ENCODE measurements around the gene NFKB1.

The NFKB1 gene, protein sequence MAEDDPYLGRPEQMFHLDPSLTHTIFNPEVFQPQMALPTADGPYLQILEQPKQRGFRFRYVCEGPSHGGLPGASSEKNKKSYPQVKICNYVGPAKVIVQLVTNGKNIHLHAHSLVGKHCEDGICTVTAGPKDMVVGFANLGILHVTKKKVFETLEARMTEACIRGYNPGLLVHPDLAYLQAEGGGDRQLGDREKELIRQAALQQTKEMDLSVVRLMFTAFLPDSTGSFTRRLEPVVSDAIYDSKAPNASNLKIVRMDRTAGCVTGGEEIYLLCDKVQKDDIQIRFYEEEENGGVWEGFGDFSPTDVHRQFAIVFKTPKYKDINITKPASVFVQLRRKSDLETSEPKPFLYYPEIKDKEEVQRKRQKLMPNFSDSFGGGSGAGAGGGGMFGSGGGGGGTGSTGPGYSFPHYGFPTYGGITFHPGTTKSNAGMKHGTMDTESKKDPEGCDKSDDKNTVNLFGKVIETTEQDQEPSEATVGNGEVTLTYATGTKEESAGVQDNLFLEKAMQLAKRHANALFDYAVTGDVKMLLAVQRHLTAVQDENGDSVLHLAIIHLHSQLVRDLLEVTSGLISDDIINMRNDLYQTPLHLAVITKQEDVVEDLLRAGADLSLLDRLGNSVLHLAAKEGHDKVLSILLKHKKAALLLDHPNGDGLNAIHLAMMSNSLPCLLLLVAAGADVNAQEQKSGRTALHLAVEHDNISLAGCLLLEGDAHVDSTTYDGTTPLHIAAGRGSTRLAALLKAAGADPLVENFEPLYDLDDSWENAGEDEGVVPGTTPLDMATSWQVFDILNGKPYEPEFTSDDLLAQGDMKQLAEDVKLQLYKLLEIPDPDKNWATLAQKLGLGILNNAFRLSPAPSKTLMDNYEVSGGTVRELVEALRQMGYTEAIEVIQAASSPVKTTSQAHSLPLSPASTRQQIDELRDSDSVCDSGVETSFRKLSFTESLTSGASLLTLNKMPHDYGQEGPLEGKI

DNA sequence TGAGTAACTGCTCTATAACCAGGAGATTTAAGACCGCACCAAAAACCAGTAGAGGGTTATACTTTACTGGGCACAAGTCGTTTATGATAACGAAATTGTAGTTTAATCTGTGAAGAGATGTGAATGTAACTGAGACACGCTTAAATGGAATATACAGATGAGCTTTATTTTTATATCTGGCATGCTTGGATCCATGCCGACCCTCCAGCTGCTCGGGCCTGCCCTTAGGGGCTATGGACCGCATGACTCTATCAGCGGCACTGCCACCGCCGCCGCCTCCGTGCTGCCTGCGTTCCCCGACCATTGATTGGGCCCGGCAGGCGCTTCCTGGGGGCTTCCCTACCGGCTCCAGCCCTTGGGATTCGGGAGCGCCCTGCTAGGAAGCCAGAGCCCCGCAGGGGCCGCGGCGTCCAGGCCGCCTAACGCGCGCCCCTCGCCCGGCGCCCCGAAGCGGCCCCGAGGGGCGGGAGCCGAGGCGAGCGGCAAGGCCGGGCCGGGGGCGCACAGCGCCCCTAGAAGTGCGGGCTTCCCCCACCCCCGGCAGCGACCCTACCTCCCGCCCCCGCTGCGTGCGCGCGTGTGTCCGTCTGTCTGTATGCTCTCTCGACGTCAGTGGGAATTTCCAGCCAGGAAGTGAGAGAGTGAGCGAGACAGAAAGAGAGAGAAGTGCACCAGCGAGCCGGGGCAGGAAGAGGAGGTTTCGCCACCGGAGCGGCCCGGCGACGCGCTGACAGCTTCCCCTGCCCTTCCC, at the start of gene NFKB1:
Gene NFKB1, plus strand, starts transcription at position 664 of the 751 bp plus-strand sequence. CDS start 24,160 bp downstream, outside the sequence.
- peak within 1 kb of the TSS; percentile 57 for H3K27ac ChIP-seq (ENCODE audit: low read depth, low read length)
- peaks cover 8% of the 10 kb centered on the region for H3K27me3 ChIP-seq (ENCODE audit: control insufficient read depth, insufficient read depth, low read length)
- H3K9ac ChIP-seq (ENCODE audit: low read depth, low read length), result peak within 1 kb of the TSS; percentile 69
- 0 out of 2 replicates have a peak, but pooled peaks cover 5% of the 10 kb centered on the region for H3K4me1 ChIP-seq (ENCODE audit: control insufficient read depth, insufficient read depth, low read length)
- peak within 1 kb of the TSS; percentile 92 for H3K4me3 ChIP-seq (ENCODE audit: low read depth, low read length)
- no peaks in the 10 kb centered on the region for H3K36me3 ChIP-seq (ENCODE audit: control insufficient read depth, insufficient read depth, low read length)
- no peaks in the 10 kb centered on the region for H3K9me3 ChIP-seq (ENCODE audit: control insufficient read depth, insufficient read depth, low read length)

DNA sequence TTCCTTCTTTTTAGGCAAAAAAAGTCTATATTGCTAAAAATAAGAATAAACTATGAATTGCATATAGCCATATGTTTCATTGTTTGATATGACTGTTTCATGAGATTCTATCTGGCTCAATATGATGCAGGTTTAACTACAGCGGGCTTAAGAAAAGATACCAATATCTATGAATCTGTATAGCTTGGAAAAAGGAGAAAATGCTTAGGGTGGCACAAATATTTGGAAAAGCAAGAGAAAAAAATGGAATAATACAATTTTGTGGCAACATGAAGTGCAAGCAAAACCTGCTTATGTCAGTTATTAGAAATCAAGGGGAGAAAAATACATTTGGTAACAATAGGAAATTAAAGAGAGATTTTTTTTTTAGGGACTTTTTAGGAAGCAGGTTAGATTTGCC, 48.3 kb upstream of the NFKB1 start:
- Histone ChIP-seq H3K4me1 (ENCODE audit: control insufficient read depth, insufficient read depth, low read length) (peaks cover 6% of the 10 kb centered on the region), H3K27me3 (ENCODE audit: control insufficient read depth, insufficient read depth, low read length) (no peaks in the 10 kb centered on the region), H3K9ac (ENCODE audit: low read depth, low read length) (no peak overlapping the region), H3K27ac (ENCODE audit: low read depth, low read length) (no peak overlapping the region), H3K4me3 (ENCODE audit: low read depth, low read length) (no peak overlapping the region), H3K36me3 (ENCODE audit: control insufficient read depth, insufficient read depth, low read length) (no peaks in the 10 kb centered on the region), H3K9me3 (ENCODE audit: control insufficient read depth, insufficient read depth, low read length) (no peaks in the 10 kb centered on the region)

DNA sequence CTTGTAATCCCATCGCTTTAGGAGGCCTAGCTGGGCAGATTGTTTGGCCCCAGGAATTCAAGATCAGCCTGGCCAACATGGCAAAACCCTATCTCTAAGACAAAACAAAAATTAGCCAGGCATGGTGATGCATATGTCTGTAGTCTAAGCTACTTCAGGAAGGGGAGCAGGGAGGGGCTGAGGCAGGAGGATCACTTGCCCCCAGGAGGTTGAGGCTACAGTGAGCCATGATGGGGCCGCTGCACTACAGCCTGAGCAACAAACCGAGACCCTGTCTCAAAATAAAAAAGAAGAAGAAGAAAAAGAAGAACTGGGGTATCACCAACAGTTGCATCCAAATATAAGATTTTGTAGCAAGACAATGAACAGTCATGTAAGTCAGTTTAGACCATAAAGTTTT, 47.3 kb upstream of the NFKB1 start:
- Histone ChIP-seq H3K9ac (ENCODE audit: low read depth, low read length) (no peak overlapping the region), H3K27ac (ENCODE audit: low read depth, low read length) (no peak overlapping the region), H3K9me3 (ENCODE audit: control insufficient read depth, insufficient read depth, low read length) (no peaks in the 10 kb centered on the region), H3K27me3 (ENCODE audit: control insufficient read depth, insufficient read depth, low read length) (no peaks in the 10 kb centered on the region), H3K4me1 (ENCODE audit: control insufficient read depth, insufficient read depth, low read length) (no peaks in the 10 kb centered on the region), H3K36me3 (ENCODE audit: control insufficient read depth, insufficient read depth, low read length) (no peaks in the 10 kb centered on the region), H3K4me3 (ENCODE audit: low read depth, low read length) (no peak overlapping the region)

DNA sequence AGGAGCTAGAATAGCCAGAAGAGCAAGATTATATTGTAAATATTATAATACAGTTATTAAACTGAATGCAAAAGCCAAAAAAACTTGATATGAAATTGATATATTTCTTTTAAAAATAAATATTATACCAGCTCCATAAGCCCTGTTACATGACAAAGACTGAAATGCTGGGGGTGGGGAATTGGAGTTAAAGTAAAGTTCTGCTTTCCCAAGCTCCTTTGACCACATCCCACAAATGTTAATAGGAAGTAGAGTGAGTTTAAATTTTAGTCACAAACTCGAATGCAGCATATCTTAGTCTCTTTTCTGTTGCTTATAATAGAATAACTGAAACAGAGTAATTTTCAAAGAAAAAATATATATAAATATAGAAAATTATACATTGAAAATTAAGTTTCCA, 46.9 kb upstream of the NFKB1 start:
- no peaks in the 10 kb centered on the region for H3K4me1 ChIP-seq (ENCODE audit: control insufficient read depth, insufficient read depth, low read length)

DNA sequence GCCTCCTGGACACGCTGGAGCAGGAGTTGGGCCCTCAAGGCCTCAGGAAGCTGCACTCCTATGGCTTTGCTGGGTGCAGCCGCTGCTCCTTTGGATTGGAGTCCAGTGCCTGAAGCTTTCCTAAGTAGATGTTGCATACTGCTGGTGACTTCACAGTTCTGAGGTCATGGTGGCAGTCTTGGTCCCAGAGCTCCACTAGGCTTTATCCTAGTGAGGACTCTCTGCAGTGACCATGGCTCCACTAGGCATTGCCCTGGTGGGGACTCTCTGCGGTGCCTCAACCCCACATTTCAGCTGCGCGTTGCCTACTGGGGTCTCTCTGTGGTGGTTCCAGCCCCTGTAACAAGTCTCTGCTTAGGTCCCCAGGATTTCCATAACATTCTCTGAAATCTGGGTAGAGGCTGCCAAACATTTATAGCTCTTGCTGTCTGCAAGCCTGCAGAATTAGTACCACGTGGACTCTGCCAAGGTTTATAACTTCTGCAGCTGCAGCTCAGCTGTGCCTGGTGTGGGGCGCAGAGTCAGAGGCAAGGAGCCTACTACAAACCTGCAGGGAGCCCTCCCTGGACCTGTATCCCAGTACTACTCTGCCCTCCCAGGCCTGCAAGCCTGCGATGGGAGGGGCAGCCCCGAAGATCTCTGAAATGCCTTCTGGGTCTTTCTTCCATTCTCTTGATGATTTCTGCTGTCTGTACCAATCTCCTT, 46.0 kb upstream of the NFKB1 start:
- no peaks in the 10 kb centered on the region for H3K9me3 ChIP-seq (ENCODE audit: control insufficient read depth, insufficient read depth, low read length)
- H3K4me3 ChIP-seq (ENCODE audit: low read depth, low read length), result no peak overlapping the region
- H3K27me3 ChIP-seq (ENCODE audit: control insufficient read depth, insufficient read depth, low read length), result no peaks in the 10 kb centered on the region
- H3K27ac ChIP-seq (ENCODE audit: low read depth, low read length), result no peak overlapping the region
- no peaks in the 10 kb centered on the region for H3K4me1 ChIP-seq (ENCODE audit: control insufficient read depth, insufficient read depth, low read length)
- H3K9ac ChIP-seq (ENCODE audit: low read depth, low read length), result no peak overlapping the region
- H3K36me3 ChIP-seq (ENCODE audit: control insufficient read depth, insufficient read depth, low read length), result no peaks in the 10 kb centered on the region

More for the DNA sequence above, 46.9 kb upstream of the NFKB1 start:
- H3K27me3 ChIP-seq (ENCODE audit: control insufficient read depth, insufficient read depth, low read length), result no peaks in the 10 kb centered on the region
- no peak overlapping the region for H3K27ac ChIP-seq (ENCODE audit: low read depth, low read length)
- no peak overlapping the region for H3K9ac ChIP-seq (ENCODE audit: low read depth, low read length)
- H3K4me3 ChIP-seq (ENCODE audit: low read depth, low read length), result no peak overlapping the region
- H3K36me3 ChIP-seq (ENCODE audit: control insufficient read depth, insufficient read depth, low read length), result no peaks in the 10 kb centered on the region
- H3K9me3 ChIP-seq (ENCODE audit: control insufficient read depth, insufficient read depth, low read length), result no peaks in the 10 kb centered on the region

DNA sequence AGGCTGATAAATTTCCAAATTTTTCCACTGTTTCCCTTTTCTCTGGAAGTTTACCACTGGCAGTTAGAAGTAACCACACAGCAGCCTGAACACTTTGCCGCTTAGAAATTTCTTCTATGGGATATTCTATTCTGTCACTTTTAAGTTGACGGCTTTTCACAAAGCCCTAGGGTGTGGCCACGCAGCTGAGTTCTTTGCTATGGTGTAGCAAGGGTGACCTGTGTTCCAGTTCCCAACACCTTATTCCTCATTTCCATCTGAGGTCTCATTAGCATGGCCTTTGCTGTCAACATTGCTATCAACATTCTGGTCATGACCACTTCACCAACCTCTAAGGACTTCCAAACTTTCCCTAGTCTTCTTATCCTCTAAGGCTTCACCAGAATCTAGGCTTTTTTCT, 45.4 kb upstream of the NFKB1 start:
- Histone ChIP-seq H3K4me1 (ENCODE audit: control insufficient read depth, insufficient read depth, low read length) (no peaks in the 10 kb centered on the region), H3K27ac (ENCODE audit: low read depth, low read length) (no peak overlapping the region), H3K36me3 (ENCODE audit: control insufficient read depth, insufficient read depth, low read length) (no peaks in the 10 kb centered on the region), H3K9me3 (ENCODE audit: control insufficient read depth, insufficient read depth, low read length) (no peaks in the 10 kb centered on the region), H3K9ac (ENCODE audit: low read depth, low read length) (no peak overlapping the region), H3K27me3 (ENCODE audit: control insufficient read depth, insufficient read depth, low read length) (no peaks in the 10 kb centered on the region), H3K4me3 (ENCODE audit: low read depth, low read length) (no peak overlapping the region)

DNA sequence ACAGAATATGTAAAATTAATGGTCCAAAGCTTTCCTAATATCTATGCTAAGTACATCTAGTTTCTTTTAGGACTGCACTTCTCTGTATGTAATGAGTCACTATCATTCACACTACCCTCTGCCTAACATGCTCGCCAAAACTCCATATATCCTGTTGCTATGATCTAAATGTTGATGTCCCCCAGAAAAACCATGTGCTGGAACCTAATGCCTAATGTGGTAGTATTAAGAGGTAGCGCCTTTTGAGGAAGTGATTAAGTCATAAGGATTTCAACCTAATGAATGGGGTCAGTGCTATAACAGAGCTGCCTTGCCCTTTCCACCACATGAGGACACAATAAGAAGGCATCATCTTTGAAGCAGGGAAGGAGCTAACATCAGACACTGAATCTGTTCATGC, 34.9 kb upstream of the NFKB1 start:
- Histone ChIP-seq H3K9me3 (ENCODE audit: control insufficient read depth, insufficient read depth, low read length) (peaks cover 7% of the 10 kb centered on the region; the same call in 1 of the 2 replicates), H3K27ac (ENCODE audit: low read depth, low read length) (no peak overlapping the region), H3K9ac (ENCODE audit: low read depth, low read length) (no peak overlapping the region), H3K4me1 (ENCODE audit: control insufficient read depth, insufficient read depth, low read length) (no peaks in the 10 kb centered on the region), H3K27me3 (ENCODE audit: control insufficient read depth, insufficient read depth, low read length) (no peaks in the 10 kb centered on the region), H3K36me3 (ENCODE audit: control insufficient read depth, insufficient read depth, low read length) (no peaks in the 10 kb centered on the region), H3K4me3 (ENCODE audit: low read depth, low read length) (no peak overlapping the region)

DNA sequence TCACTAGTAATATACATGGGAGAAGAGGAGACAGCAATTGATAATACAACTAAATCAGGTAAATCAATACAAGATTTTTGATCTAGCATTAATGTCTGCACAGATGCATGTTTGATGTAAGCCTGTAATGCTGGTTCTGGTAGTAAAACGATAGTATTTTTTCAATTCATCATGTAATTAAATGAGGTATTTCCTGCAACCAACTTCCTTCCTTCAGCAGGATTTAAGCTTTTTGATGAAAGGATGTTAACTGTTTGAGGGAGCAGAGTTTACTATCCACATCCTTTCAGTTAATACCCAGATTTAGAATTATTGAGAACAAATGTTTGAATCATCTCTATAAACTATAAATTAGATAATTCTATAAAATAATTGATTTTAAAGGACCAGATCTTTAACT, 31.4 kb upstream of the NFKB1 start:
- no peak overlapping the region for H3K27ac ChIP-seq (ENCODE audit: low read depth, low read length)
- H3K4me3 ChIP-seq (ENCODE audit: low read depth, low read length), result no peak overlapping the region
- no peaks in the 10 kb centered on the region for H3K9me3 ChIP-seq (ENCODE audit: control insufficient read depth, insufficient read depth, low read length)
- H3K27me3 ChIP-seq (ENCODE audit: control insufficient read depth, insufficient read depth, low read length), result no peaks in the 10 kb centered on the region
- H3K4me1 ChIP-seq (ENCODE audit: control insufficient read depth, insufficient read depth, low read length), result no peaks in the 10 kb centered on the region
- no peak overlapping the region for H3K9ac ChIP-seq (ENCODE audit: low read depth, low read length)
- no peaks in the 10 kb centered on the region for H3K36me3 ChIP-seq (ENCODE audit: control insufficient read depth, insufficient read depth, low read length)

DNA sequence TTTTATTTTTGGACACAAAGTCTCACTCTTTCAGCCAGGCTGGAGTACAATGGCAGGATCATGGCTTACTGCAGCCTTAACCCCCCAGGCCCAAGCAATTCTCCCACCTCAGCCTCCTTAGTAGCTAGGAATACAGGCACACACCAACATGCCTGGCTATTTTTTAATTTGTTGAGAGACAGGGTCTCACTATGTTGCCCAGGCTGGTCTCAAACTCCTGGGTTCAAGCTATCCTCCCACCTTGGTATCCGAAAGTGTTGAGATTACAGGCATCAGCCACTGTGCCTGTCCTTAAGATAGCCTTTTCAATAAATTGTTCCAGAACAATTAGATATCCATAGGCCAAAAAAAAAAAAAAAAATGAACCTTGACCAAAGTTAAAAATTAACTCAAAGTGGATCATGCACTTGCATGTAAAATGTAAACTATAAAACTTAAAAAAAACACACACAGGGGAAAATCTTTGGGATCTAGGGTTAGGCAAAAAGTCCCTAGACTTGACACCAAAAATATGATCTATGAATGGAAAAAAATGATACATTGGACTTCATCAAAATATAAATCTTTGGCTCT, 28.6 kb upstream of the NFKB1 start:
- no peak overlapping the region for H3K27ac ChIP-seq (ENCODE audit: low read depth, low read length)
- 0 out of 2 replicates have a peak, but pooled peaks cover 2% of the 10 kb centered on the region for H3K9me3 ChIP-seq (ENCODE audit: control insufficient read depth, insufficient read depth, low read length)

DNA sequence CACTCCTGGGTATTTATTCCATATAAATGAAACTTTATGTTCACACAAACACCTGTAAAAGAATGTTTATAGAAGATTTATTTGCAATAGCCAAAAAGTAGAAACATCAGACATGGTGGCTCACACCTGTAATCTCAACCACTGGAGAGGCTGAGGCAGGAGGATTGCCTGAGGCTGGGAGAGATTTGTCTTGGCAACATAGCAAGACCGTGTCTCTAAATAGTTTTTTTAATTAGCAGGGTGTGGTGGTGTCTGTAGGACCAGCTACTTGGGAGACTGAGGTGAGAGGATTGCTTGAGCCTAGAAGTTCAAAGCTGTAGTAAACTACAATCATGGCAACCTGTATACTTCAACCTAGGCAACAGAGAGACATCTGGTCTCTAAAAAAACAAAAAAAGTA, 27.7 kb upstream of the NFKB1 start:
- Histone ChIP-seq H3K9me3 (ENCODE audit: control insufficient read depth, insufficient read depth, low read length) (0 out of 2 replicates have a peak, but pooled peaks cover 3% of the 10 kb centered on the region), H3K9ac (ENCODE audit: low read depth, low read length) (no peak overlapping the region), H3K27me3 (ENCODE audit: control insufficient read depth, insufficient read depth, low read length) (no peaks in the 10 kb centered on the region), H3K4me3 (ENCODE audit: low read depth, low read length) (no peak overlapping the region), H3K27ac (ENCODE audit: low read depth, low read length) (no peak overlapping the region), H3K4me1 (ENCODE audit: control insufficient read depth, insufficient read depth, low read length) (no peaks in the 10 kb centered on the region), H3K36me3 (ENCODE audit: control insufficient read depth, insufficient read depth, low read length) (no peaks in the 10 kb centered on the region)

More for the DNA sequence above, 28.6 kb upstream of the NFKB1 start:
- no peaks in the 10 kb centered on the region for H3K27me3 ChIP-seq (ENCODE audit: control insufficient read depth, insufficient read depth, low read length)
- no peak overlapping the region for H3K4me3 ChIP-seq (ENCODE audit: low read depth, low read length)
- H3K4me1 ChIP-seq (ENCODE audit: control insufficient read depth, insufficient read depth, low read length), result no peaks in the 10 kb centered on the region
- no peaks in the 10 kb centered on the region for H3K36me3 ChIP-seq (ENCODE audit: control insufficient read depth, insufficient read depth, low read length)
- no peak overlapping the region for H3K9ac ChIP-seq (ENCODE audit: low read depth, low read length)

Data from HUES48 (cell line).